WTC11 (cell line): Measurements from ENCODE around the gene KCNA2.

Experiments used
- ATF1 ChIP-seq: sonication (generic); formaldehyde crosslinking; IDR thresholded peaks from 2 replicates; pipeline ENCODE4 v1.8.1; 2023; ENCODE audit warnings: mild to moderate bottlenecking, moderate library complexity, missing genetic modification reagents
- ESRRA ChIP-seq: sonication (generic); formaldehyde crosslinking; IDR thresholded peaks from 2 replicates; pipeline ENCODE4 v1.8.1; 2022; ENCODE audit warnings: mild to moderate bottlenecking, missing genetic modification reagents, borderline replicate concordance
- FOXJ3 ChIP-seq: sonication (generic); formaldehyde crosslinking; IDR thresholded peaks from 2 replicates; pipeline ENCODE4 v1.9.0; 2021; ENCODE audit warnings: missing genetic modification reagents, mild to moderate bottlenecking, borderline replicate concordance
- NR3C1 ChIP-seq: sonication (generic); formaldehyde crosslinking; conservative IDR thresholded peaks from 2 replicates; pipeline ENCODE4 v1.8.1; 2023; ENCODE audit warnings: low read depth, mild to moderate bottlenecking, missing genetic modification reagents
- RELA ChIP-seq: sonication (generic); formaldehyde crosslinking; IDR thresholded peaks from 2 replicates; pipeline ENCODE4 v1.8.1; 2022; ENCODE audit warnings: missing genetic modification reagents, mild to moderate bottlenecking, borderline replicate concordance
- TEAD4 ChIP-seq: sonication (generic); formaldehyde crosslinking; IDR thresholded peaks from 2 replicates; pipeline ENCODE4 v1.8.0; 2022; ENCODE audit warnings: mild to moderate bottlenecking, missing genetic modification reagents
- ZNF317 ChIP-seq: sonication (generic); formaldehyde crosslinking; IDR thresholded peaks from 2 replicates; pipeline ENCODE4 v1.8.1; 2023; ENCODE audit warnings: low read depth, mild to moderate bottlenecking, moderate library complexity, missing genetic modification reagents, borderline replicate concordance
- ZNF416 ChIP-seq: fragments of 250-450 bp; sonication (Bioruptor Pico); IDR thresholded peaks from 2 replicates; pipeline ENCODE4 v1.9.0; 2021; ENCODE audit warnings: mild to moderate bottlenecking, inconsistent platforms
- TF ChIP-seq, protein P1 (sequence below): fragments of 200-600 bp; IDR thresholded peaks from 2 replicates; pipeline ENCODE4 v1.8.0; 2022; ENCODE audit warnings: antibody characterized with exemption
- TF ChIP-seq, protein P2 (sequence below): sonication (generic); formaldehyde crosslinking; IDR thresholded peaks from 2 replicates; pipeline ENCODE4 v1.8.0; 2022; ENCODE audit warnings: mild to moderate bottlenecking, missing genetic modification reagents
- TF ChIP-seq, protein P3 (sequence below): sonication (generic); formaldehyde crosslinking; IDR thresholded peaks from 2 replicates; pipeline ENCODE4 v1.8.1; 2023; ENCODE audit warnings: mild to moderate bottlenecking, missing genetic modification reagents, moderate library complexity
- TF ChIP-seq, protein P4 (sequence below): fragments of 250-450 bp; sonication (Bioruptor Pico); IDR thresholded peaks from 2 replicates; pipeline ENCODE4 v1.8.0; 2021; ENCODE audit warnings: mild to moderate bottlenecking
- TF ChIP-seq, protein P5 (sequence below): sonication (generic); formaldehyde crosslinking; IDR thresholded peaks from 2 replicates; pipeline ENCODE4 v1.8.1; 2023; ENCODE audit warnings: mild to moderate bottlenecking, missing genetic modification reagents
- TF ChIP-seq, protein P6 (sequence below): sonication (generic); formaldehyde crosslinking; conservative IDR thresholded peaks from 2 replicates; pipeline ENCODE4 v1.8.1; 2023; ENCODE audit warnings: mild to moderate bottlenecking, low read depth, missing genetic modification reagents, moderate library complexity

DNA sequence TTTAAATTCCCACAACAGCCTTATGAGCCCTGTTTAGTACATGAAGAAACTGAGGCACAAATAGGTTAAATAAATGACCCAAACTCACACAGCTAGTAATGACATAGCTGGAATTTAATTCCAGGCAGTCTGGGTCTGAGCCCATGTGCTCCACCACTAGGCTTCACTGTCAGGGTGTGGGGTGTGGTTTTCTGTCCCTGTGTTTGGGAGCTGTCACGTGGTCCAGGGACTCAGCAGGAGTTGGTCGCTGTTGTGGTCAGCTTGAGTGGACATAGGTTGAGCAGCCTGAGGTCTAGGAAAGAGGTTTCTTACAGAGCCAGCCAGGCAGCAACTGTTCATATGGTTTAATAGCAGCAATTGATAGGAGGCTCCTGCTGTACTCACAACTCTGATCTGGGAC lies 59.1 kb downstream of the KCNA2 start:
- TF ChIP-seq ZNF416 (CRISPR knock-in tag) (no peak), ZNF317 (CRISPR knock-in tag) (no peak), TEAD4 (CRISPR knock-in tag) (no peak), NR3C1 (CRISPR knock-in tag) (no peak), ESRRA (CRISPR knock-in tag) (no peak), ATF1 (CRISPR knock-in tag) (no peak), FOXJ3 (CRISPR knock-in tag) (no peak), RELA (CRISPR knock-in tag) (no peak)
- TF ChIP-seq, protein P1, sequence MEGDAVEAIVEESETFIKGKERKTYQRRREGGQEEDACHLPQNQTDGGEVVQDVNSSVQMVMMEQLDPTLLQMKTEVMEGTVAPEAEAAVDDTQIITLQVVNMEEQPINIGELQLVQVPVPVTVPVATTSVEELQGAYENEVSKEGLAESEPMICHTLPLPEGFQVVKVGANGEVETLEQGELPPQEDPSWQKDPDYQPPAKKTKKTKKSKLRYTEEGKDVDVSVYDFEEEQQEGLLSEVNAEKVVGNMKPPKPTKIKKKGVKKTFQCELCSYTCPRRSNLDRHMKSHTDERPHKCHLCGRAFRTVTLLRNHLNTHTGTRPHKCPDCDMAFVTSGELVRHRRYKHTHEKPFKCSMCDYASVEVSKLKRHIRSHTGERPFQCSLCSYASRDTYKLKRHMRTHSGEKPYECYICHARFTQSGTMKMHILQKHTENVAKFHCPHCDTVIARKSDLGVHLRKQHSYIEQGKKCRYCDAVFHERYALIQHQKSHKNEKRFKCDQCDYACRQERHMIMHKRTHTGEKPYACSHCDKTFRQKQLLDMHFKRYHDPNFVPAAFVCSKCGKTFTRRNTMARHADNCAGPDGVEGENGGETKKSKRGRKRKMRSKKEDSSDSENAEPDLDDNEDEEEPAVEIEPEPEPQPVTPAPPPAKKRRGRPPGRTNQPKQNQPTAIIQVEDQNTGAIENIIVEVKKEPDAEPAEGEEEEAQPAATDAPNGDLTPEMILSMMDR, result no peak
- TF ChIP-seq, protein P2, sequence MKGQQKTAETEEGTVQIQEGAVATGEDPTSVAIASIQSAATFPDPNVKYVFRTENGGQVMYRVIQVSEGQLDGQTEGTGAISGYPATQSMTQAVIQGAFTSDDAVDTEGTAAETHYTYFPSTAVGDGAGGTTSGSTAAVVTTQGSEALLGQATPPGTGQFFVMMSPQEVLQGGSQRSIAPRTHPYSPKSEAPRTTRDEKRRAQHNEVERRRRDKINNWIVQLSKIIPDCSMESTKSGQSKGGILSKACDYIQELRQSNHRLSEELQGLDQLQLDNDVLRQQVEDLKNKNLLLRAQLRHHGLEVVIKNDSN (CRISPR knock-in tag), result no peak
- TF ChIP-seq, protein P3, sequence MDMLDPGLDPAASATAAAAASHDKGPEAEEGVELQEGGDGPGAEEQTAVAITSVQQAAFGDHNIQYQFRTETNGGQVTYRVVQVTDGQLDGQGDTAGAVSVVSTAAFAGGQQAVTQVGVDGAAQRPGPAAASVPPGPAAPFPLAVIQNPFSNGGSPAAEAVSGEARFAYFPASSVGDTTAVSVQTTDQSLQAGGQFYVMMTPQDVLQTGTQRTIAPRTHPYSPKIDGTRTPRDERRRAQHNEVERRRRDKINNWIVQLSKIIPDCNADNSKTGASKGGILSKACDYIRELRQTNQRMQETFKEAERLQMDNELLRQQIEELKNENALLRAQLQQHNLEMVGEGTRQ, result no peak
- TF ChIP-seq, protein P4, sequence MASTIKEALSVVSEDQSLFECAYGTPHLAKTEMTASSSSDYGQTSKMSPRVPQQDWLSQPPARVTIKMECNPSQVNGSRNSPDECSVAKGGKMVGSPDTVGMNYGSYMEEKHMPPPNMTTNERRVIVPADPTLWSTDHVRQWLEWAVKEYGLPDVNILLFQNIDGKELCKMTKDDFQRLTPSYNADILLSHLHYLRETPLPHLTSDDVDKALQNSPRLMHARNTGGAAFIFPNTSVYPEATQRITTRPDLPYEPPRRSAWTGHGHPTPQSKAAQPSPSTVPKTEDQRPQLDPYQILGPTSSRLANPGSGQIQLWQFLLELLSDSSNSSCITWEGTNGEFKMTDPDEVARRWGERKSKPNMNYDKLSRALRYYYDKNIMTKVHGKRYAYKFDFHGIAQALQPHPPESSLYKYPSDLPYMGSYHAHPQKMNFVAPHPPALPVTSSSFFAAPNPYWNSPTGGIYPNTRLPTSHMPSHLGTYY, result no peak
- TF ChIP-seq, protein P5, sequence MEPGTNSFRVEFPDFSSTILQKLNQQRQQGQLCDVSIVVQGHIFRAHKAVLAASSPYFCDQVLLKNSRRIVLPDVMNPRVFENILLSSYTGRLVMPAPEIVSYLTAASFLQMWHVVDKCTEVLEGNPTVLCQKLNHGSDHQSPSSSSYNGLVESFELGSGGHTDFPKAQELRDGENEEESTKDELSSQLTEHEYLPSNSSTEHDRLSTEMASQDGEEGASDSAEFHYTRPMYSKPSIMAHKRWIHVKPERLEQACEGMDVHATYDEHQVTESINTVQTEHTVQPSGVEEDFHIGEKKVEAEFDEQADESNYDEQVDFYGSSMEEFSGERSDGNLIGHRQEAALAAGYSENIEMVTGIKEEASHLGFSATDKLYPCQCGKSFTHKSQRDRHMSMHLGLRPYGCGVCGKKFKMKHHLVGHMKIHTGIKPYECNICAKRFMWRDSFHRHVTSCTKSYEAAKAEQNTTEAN (CRISPR knock-in tag), result no peak
- TF ChIP-seq, protein P6, sequence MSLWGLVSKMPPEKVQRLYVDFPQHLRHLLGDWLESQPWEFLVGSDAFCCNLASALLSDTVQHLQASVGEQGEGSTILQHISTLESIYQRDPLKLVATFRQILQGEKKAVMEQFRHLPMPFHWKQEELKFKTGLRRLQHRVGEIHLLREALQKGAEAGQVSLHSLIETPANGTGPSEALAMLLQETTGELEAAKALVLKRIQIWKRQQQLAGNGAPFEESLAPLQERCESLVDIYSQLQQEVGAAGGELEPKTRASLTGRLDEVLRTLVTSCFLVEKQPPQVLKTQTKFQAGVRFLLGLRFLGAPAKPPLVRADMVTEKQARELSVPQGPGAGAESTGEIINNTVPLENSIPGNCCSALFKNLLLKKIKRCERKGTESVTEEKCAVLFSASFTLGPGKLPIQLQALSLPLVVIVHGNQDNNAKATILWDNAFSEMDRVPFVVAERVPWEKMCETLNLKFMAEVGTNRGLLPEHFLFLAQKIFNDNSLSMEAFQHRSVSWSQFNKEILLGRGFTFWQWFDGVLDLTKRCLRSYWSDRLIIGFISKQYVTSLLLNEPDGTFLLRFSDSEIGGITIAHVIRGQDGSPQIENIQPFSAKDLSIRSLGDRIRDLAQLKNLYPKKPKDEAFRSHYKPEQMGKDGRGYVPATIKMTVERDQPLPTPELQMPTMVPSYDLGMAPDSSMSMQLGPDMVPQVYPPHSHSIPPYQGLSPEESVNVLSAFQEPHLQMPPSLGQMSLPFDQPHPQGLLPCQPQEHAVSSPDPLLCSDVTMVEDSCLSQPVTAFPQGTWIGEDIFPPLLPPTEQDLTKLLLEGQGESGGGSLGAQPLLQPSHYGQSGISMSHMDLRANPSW, result no peak
